ENCODE measurements around the gene CDCA5.

The CDCA5 gene

DNA sequence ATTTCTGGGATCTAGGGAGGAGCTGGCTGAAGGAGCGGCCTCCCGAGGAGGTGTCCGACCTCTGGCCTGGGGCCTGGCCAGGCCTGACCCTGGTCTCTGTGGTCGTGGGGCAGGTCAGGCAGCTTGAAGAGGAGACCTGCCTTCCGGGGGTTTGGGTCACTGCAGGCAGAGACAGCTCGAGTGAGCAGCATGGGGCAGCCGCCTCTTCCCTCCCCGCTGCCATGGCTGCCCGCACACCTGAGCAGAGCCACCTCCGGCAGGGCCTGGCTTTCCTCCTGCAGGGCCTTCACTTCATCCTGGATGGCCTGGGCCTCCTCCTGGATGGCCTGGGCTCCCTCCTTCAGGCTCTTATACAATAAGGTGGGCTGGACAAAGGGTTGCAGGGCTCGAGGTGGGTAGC lies 17.5 kb downstream of the CDCA5 start:
- H3K4me1 ChIP-seq = no peaks in the 10 kb centered on the region
- H3K27me3 ChIP-seq (ENCODE audit: low read depth) = no peaks in the 10 kb centered on the region
- no peaks in the 10 kb centered on the region for H3K36me3 ChIP-seq (replicated peaks)
- DNase-seq (ENCODE audit: low spot score in 2 of 2) = no peak
- no peaks in the 10 kb centered on the region for H3K9me3 ChIP-seq
- no peak overlapping the region for H3K4me3 ChIP-seq
- in situ Hi-C loops (cut with MboI; ENCODE audit: low sequenced_read_pairs) = no loop called here

DNA sequence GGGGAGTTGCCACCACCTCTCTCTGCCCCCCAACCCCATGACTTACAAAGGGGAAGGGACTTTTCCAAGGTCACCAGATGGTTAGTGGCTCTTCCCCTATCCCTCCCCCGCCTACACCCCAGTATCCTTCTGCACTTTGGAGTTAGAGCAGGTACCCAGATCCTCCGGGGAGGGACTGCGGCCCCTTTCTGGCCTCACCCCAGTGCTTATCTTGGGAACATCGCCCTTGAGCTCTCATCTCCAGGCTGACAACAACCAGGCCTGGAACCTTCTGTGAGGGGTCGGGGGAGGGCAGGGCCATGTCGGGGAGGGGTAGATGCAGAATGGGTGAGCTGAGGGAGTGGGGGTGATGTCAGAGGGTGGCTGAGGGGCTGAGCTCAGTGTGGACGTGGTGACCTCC lies 18.0 kb downstream of the CDCA5 start:
- in situ Hi-C loops (cut with MboI; ENCODE audit: low sequenced_read_pairs) = no loop called here
- H3K4me3 ChIP-seq = no peak overlapping the region
- no peak for DNase-seq (ENCODE audit: low spot score in 2 of 2)
- H3K27me3 ChIP-seq (ENCODE audit: low read depth) = no peaks in the 10 kb centered on the region
- no peaks in the 10 kb centered on the region for H3K9me3 ChIP-seq
- no peaks in the 10 kb centered on the region for H3K4me1 ChIP-seq
- no peaks in the 10 kb centered on the region for H3K36me3 ChIP-seq (replicated peaks)

DNA sequence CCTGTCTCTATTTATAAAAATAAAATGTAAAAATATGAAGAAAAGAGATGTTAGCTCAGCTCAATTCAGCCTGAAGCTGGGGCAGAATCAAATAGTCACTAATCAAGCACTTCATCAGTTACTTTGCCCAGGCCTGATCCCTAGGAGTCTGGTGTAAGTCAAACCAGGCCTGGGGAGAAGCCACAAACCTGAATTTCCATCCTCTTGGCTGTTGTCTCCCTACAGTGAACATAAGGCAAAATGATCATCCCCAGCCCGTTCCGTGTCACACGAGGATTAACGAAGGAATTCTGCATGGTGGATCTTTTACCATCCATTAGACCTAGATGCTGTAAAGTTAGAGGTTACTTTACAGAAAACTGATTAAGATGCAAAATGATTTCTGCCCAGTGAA lies 19.0 kb downstream of the CDCA5 start:
- H3K36me3 ChIP-seq (replicated peaks) = no peaks in the 10 kb centered on the region
- no peak overlapping the region for H3K4me3 ChIP-seq
- H3K27me3 ChIP-seq (ENCODE audit: low read depth) = no peaks in the 10 kb centered on the region
- H3K4me1 ChIP-seq = no peaks in the 10 kb centered on the region
- DNase-seq (ENCODE audit: low spot score in 2 of 2) = no peak
- in situ Hi-C loops (cut with MboI; ENCODE audit: low sequenced_read_pairs) = no loop called here
- H3K9me3 ChIP-seq = no peaks in the 10 kb centered on the region

DNA sequence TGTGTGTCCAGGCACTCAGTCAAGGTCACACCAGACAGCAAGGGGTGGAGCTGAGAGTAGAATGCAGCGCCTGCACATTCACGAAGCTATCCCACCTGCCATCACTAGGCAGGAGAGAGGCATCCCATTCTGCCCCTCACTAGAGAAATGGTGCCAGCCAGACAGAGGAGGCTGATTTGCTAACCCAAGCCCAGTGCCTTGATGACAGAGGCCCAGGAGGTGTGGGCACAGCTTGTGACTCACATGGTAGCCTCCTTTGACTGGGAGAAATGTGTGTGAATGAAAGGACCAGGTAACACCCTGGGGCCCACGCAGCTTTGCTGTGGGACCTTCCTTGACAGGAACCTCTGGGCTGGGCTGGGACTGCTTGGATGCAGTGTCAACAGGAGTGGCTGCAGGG lies 20.3 kb downstream of the CDCA5 start:
- DNase-seq (ENCODE audit: low spot score in 2 of 2) = no peak
- no peaks in the 10 kb centered on the region for H3K4me1 ChIP-seq
- no peaks in the 10 kb centered on the region for H3K36me3 ChIP-seq (replicated peaks)
- H3K9me3 ChIP-seq = no peaks in the 10 kb centered on the region
- H3K27me3 ChIP-seq (ENCODE audit: low read depth) = no peaks in the 10 kb centered on the region
- in situ Hi-C loops (cut with MboI; ENCODE audit: low sequenced_read_pairs) = no loop called here
- H3K4me3 ChIP-seq = no peak overlapping the region

DNA sequence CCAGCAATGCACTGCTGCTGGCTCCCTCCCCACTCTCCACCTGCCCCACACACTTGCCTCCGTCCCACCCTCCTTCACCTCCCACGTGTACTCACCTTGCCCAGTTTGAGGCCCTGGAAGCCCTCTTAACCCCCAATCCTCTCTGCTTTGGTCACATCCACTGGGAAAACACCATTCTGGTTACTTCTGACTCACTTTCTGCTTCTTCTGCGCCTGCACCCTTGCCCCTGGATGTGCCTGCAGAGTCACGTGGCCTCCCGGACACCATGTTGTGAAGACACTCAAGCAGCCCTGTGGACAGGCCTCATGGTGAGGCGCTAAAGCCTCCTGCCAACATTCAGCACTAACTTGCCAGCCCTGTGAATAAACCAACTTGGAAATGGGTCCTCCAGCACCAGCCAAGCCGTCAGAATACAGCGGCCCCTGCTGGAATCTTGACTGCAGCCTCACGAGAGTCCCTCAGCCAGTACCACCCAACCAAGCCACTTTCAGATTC lies 22.9 kb downstream of the CDCA5 start:
- no peak for DNase-seq (ENCODE audit: low spot score in 2 of 2)
- H3K4me3 ChIP-seq = no peak overlapping the region
- in situ Hi-C loops (cut with MboI; ENCODE audit: low sequenced_read_pairs) = no loop called here
- H3K9me3 ChIP-seq = no peaks in the 10 kb centered on the region
- no peaks in the 10 kb centered on the region for H3K4me1 ChIP-seq
- no peaks in the 10 kb centered on the region for H3K27me3 ChIP-seq (ENCODE audit: low read depth)
- no peaks in the 10 kb centered on the region for H3K36me3 ChIP-seq (replicated peaks)

DNA sequence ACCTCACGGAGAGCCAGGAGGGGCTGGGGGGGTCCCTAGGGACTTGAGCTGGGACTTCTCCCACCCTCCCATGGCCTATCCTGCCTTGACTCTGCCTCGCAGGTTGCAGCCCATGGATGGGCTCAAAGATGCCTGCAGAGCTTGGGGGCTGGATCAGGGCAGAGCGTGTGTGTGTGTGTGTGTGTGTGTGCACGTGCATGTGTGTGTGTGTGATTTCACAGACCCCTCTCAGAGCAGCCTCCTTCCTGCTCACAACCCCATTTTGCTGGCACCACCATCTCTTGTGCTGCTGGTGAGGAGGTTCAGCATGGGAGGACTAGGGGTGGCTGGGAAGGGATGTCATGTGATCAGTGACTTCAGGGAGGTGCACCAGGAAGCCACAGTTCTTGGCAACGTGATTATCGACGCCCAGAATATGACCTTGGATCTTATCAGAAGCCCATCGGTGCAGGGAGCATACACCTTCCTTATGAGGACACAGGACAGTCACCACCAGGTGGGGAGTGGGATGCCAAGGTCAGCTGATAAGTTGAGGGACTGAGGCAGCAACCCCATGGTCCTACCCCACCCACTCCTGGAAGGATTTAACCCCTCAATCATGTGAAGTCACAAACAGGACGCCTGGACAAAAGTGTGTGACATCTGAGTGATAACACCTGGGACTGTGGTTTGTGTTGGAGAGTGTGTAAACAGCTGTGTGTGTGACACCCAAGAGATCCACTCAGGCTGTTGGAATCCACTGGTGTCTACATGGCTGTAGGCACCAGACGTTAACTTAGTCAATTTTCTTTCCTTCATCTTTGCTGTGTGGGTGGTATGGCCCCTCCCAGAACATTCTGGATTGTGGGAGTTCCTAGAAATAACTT lies 23.6 kb downstream of the CDCA5 start:
- Histone ChIP-seq H3K4me3 (no peak overlapping the region), H3K27me3 (ENCODE audit: low read depth) (peaks cover 3% of the 10 kb centered on the region; the same call in 1 of the 2 replicates), H3K4me1 (no peaks in the 10 kb centered on the region), H3K36me3 (replicated peaks) (no peaks in the 10 kb centered on the region), H3K9me3 (no peaks in the 10 kb centered on the region)
- DNase-seq (ENCODE audit: low spot score in 2 of 2) = no peak
- in situ Hi-C loops (cut with MboI; ENCODE audit: low sequenced_read_pairs) = no loop called here

DNA sequence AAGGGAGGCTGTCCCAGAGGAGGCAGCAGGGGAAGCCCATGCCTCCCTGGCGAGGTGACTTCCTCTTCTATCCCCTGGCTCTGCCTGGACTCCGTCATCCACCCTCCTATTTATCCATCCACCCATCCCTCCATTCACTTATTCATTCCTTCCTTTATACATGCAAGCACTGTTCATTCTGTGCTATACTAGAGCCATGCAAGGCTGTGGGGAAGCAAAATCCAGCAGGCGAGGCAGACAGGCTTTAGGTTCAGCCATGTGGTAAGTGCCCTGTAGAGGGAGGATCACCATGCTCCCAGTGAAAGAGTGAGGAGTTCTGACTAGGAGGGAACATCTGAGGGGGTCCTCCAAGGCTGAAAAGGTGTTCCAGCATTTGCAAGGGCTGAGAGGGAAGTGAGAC lies 24.3 kb downstream of the CDCA5 start:
- Histone ChIP-seq H3K36me3 (replicated peaks) (no peaks in the 10 kb centered on the region), H3K4me3 (no peak overlapping the region)
- in situ Hi-C loops (cut with MboI; ENCODE audit: low sequenced_read_pairs) = no loop called here

DNA sequence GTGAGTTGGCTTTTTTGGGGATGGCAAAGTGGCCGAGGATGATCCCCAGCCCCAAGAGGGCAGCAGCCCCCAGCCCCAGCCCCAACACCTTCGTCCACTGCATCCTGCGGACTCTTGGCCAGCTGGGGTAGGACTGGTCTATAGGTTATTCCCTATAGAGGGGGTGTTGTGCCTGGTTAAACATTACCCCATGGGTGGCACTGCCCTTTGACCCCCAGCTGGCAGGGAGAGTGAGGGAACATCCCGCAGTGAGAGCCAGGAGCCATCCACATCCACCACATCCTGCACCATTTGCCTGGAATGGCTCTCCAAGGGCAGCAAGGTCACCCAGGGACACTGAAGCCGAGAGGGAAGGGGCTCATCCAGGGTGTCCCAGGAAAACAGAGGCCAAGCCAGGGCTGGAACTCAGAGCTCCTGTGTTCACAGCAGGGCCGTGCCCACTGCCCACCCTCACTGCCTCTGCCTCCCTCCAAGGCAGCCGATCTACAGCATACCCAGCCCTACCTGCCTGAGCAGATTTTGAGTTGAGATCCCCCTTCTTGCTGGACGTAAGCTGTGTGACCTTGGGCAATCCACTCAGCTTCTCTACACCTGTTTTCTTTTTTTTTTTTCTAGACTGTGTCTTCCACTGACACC lies 25.3 kb downstream of the CDCA5 start, which contains the start of gene NAALADL1:
Gene NAALADL1 (minus strand): TSS at position 135 of the 636 bp plus-strand sequence. CDS start 32 bp downstream, at position 103.
- Histone ChIP-seq H3K9me3 (no peaks in the 10 kb centered on the region), H3K4me3 (no peak within 1 kb of the TSS), H3K36me3 (replicated peaks) (no peaks in the 10 kb centered on the region), H3K27me3 (ENCODE audit: low read depth) (peaks cover 3% of the 10 kb centered on the region; the same call in 1 of the 2 replicates), H3K4me1 (no peaks in the 10 kb centered on the region)
- DNase-seq (ENCODE audit: low spot score in 2 of 2) = no peak
- in situ Hi-C loops (cut with MboI; ENCODE audit: low sequenced_read_pairs) = no loop called here

More for the DNA sequence above, 24.3 kb downstream of the CDCA5 start:
- H3K27me3 ChIP-seq (ENCODE audit: low read depth) = peaks cover 3% of the 10 kb centered on the region; the same call in 1 of the 2 replicates
- H3K9me3 ChIP-seq = no peaks in the 10 kb centered on the region
- H3K4me1 ChIP-seq = no peaks in the 10 kb centered on the region
- no peak for DNase-seq (ENCODE audit: low spot score in 2 of 2)

DNA sequence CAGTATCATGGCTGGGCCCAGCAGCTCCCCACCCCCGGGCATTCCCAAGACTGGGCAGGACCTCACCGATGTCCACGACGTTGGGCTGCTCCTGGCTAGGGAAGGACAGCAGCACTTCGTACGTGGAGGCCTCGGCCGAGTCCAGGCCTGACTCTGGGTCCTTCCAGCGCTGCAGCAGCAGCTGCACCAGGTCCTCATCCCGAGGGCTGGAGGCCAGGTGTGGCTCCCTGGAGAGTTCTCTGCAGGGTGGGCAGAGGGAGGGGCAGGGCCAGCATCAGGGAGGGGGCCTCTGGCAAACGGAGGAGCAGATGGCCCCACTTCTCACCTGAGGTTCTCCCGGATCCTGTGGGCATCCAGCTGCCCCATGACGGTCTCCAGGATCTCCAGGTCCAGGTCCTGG lies 25.8 kb downstream of the CDCA5 start:
- H3K9me3 ChIP-seq = no peaks in the 10 kb centered on the region
- in situ Hi-C loops (cut with MboI; ENCODE audit: low sequenced_read_pairs) = no loop called here
- no peak overlapping the region for H3K4me3 ChIP-seq
- H3K36me3 ChIP-seq (replicated peaks) = no peaks in the 10 kb centered on the region
- DNase-seq (ENCODE audit: low spot score in 2 of 2) = no peak
- peaks cover 3% of the 10 kb centered on the region; the same call in 1 of the 2 replicates for H3K27me3 ChIP-seq (ENCODE audit: low read depth)
- H3K4me1 ChIP-seq = no peaks in the 10 kb centered on the region

DNA sequence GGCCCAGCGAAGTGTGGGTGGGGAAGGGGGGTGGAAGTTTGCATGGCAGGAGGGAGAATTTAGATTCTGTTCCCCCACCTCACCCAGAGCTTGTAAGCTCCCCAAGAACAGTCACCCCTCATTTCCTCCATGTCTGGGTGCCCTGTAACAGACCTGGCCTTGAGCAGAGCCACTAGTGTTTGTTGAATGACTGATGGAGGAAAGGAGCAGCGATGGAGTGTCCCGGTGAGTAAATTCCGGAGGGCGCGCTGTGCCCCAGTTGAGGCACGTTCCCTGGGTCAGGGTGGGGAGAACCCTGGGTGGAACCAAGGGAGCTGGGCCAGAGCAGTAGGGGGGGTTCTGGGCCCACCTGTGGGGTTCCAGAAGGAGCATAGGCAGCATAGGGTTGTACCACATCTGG lies 26.3 kb downstream of the CDCA5 start:
- in situ Hi-C loops (cut with MboI; ENCODE audit: low sequenced_read_pairs) = no loop called here
- DNase-seq (ENCODE audit: low spot score in 2 of 2) = no peak
- Histone ChIP-seq H3K27me3 (ENCODE audit: low read depth) (peaks cover 3% of the 10 kb centered on the region; the same call in 1 of the 2 replicates), H3K4me3 (no peak overlapping the region), H3K9me3 (no peaks in the 10 kb centered on the region), H3K4me1 (no peaks in the 10 kb centered on the region), H3K36me3 (replicated peaks) (no peaks in the 10 kb centered on the region)

DNA sequence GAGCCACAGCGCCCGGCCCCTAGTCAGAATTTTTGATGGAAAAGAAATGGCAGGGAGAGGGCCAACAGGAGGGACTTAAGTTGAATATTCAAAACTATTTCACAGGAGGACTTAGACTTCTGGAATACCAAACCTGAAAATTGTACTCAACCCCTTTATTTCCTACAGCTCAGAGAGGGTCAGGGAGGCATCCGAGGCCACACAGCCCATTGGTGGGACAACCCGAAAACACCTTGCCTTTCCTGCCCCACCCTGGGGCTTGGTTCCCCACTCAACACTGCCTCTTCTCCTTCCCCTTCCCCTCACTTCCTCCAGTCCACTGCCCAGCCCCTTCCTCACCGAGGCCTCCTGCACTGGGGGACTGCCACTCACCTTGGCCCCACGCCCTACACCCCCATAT lies 26.8 kb downstream of the CDCA5 start:
- no peaks in the 10 kb centered on the region for H3K4me1 ChIP-seq
- H3K9me3 ChIP-seq = no peaks in the 10 kb centered on the region
- H3K27me3 ChIP-seq (ENCODE audit: low read depth) = peaks cover 3% of the 10 kb centered on the region; the same call in 1 of the 2 replicates
- H3K4me3 ChIP-seq = no peak overlapping the region
- DNase-seq (ENCODE audit: low spot score in 2 of 2) = no peak
- H3K36me3 ChIP-seq (replicated peaks) = no peaks in the 10 kb centered on the region
- in situ Hi-C loops (cut with MboI; ENCODE audit: low sequenced_read_pairs) = no loop called here

DNA sequence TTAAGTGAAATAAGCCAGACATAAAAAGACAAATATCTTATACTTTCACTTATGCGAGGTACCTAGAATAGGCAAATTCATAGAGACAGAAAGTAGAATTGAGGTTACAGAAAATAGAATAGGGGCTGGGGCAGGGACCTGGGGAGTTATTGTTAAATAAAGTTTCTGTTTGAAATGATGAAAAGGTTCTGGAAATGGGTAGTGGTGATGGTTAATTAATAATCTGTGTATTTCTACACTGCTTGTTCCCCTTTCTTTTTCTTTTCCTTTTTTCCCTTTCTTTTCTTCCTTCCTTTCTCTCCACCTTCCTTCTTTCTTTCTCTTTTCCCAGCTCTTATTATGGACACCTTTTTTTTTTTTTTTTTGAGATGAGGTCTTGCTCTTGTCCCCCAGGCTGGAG lies 28.3 kb downstream of the CDCA5 start:
- DNase-seq (ENCODE audit: low spot score in 2 of 2) = no peak
- in situ Hi-C loops (cut with MboI; ENCODE audit: low sequenced_read_pairs) = no loop called here
- Histone ChIP-seq H3K4me3 (no peak overlapping the region), H3K27me3 (ENCODE audit: low read depth) (peaks cover 3% of the 10 kb centered on the region; the same call in 1 of the 2 replicates), H3K9me3 (no peaks in the 10 kb centered on the region), H3K36me3 (replicated peaks) (no peaks in the 10 kb centered on the region), H3K4me1 (no peaks in the 10 kb centered on the region)

DNA sequence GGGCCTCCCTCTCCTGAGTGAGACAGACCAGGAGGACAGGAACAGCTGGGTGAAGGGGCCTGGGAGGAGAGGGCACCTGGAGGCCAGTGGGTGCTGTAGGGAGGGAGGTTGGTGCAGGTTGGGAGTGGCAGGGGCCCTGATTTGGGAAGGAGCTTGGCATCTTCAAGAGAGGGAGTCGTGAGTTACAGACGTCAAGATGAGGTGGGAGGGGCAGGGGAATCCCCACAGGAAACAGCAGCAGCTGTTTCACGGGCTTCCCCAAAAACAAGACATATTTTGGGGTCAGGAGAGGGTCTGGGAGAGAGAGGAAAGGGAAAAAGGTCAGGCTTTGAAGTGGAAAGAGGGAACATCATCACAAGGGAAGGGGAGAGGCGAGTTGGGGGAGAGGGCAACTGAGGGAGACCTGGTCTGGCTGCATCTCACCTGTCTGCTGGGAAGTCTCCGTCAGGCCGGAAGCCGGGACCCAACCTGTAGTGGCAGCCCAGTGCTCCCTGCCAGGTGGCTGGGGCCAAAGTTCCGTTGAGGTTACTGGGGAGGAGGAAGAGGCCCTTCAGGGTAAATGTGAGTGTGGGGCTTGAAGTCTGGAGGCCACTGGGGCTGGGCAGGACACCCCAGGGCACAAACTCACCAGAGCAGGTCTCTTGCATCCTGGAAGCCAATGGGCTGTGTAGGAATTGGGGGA lies 29.9 kb downstream of the CDCA5 start:
- in situ Hi-C loops (cut with MboI; ENCODE audit: low sequenced_read_pairs) = no loop called here
- no peak for DNase-seq (ENCODE audit: low spot score in 2 of 2)
- no peak overlapping the region for H3K4me3 ChIP-seq
- peaks cover 3% of the 10 kb centered on the region; the same call in 1 of the 2 replicates for H3K27me3 ChIP-seq (ENCODE audit: low read depth)
- H3K4me1 ChIP-seq = no peaks in the 10 kb centered on the region
- no peaks in the 10 kb centered on the region for H3K36me3 ChIP-seq (replicated peaks)
- no peaks in the 10 kb centered on the region for H3K9me3 ChIP-seq

All from HAP-1 (cell line).